Peyer's patch (tissue), 4 donors: ENCODE results near the gene VTCN1.

ENCODE experiments used
- CTCF ChIP-seq, 6 experiments: fragments of 450-650 bp in 4 of 6; fragments of 200-600 bp in 2 of 6; sonication (generic) in 1 of 6; IDR thresholded peaks; one replicate each; pipeline ENCODE4 v1.5.1; 2017 to 2019; ENCODE audit warnings: antibody characterized with exemption in 6 of 6, mild to moderate bottlenecking in 3 of 6, moderate library complexity in 1 of 6
- POLR2A ChIP-seq, 2 donors: fragments of 450-650 bp; IDR thresholded peaks; one replicate each; pipeline ENCODE4 v1.5.1; 2017; ENCODE audit warnings: antibody characterized with exemption in 2 of 2, mild to moderate bottlenecking in 2 of 2, moderate library complexity in 2 of 2

- no peak for TF ChIP-seq CTCF (IDR thresholded peaks at IDR 0.05)
- no peak for TF ChIP-seq POLR2A (IDR thresholded peaks at IDR 0.05)
These were observed 29.8 kb upstream of the VTCN1 start for GRCh38 chr1:117240547-117240946.
